BE2C (cell line): ENCODE data around the gene NFATC2.

Source experiments
- DNase-seq: peaks from one replicate; pipeline ENCODE4 v3.0.0-alpha.2; 2020
- H3K27me3 ChIP-seq: fragments of 250-450 bp; sonication (Bioruptor Pico); 2 replicates; pipeline ENCODE4 v1.5.1; 2020; ENCODE audit warnings: mild to moderate bottlenecking
- H3K36me3 ChIP-seq: fragments of 250-450 bp; sonication (Bioruptor Pico); 2 replicates; pipeline ENCODE4 v1.5.1; 2020; ENCODE audit warnings: mild to moderate bottlenecking
- H3K4me1 ChIP-seq: fragments of 250-450 bp; sonication (Bioruptor Pico); 2 replicates; pipeline ENCODE4 v1.5.1; 2020
- H3K4me3 ChIP-seq: 2 replicates; pipeline ENCODE4 v1.5.1; 2011; ENCODE audit warnings: low read depth, low read length
- H3K9me3 ChIP-seq: fragments of 250-450 bp; sonication (Bioruptor Pico); 2 replicates; pipeline ENCODE4 v1.5.1; 2020
- TF ChIP-seq, protein P1 (sequence below): IDR thresholded peaks from 2 replicates; pipeline ENCODE4 v1.5.1; 2012; ENCODE audit warnings: mild to moderate bottlenecking, low read depth, low read length

Gene NFATC2

DNA sequence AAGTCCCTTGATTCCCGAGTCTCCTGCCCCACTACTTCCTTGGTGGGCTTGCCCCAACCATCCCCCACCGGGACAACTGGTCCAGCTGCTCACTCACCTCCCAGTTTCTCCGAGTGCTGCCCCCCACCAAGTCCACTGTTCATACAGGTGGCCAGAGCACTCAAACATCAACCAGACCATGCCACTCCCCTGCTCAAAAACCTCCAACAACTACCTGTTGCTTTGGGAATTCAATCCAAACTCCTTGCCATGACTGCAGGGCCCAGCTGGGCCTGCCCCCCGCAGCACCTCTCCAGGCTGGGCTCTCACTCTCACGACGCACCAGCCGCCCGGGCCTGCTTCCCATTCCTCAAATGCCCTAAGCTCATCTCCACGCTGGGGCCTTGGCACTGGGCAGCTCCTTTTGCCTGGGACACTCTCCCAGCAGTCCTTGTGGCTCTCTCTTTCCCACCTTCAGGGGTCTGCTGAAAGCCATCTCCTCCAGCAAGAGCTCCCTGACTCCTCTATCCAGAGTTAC is 97.5 kb downstream of the NFATC2 start:
- H3K4me3 ChIP-seq = peak overlapping the region; percentile 14
- no peaks in the 10 kb centered on the region for H3K36me3 ChIP-seq
- TF ChIP-seq, protein P1, sequence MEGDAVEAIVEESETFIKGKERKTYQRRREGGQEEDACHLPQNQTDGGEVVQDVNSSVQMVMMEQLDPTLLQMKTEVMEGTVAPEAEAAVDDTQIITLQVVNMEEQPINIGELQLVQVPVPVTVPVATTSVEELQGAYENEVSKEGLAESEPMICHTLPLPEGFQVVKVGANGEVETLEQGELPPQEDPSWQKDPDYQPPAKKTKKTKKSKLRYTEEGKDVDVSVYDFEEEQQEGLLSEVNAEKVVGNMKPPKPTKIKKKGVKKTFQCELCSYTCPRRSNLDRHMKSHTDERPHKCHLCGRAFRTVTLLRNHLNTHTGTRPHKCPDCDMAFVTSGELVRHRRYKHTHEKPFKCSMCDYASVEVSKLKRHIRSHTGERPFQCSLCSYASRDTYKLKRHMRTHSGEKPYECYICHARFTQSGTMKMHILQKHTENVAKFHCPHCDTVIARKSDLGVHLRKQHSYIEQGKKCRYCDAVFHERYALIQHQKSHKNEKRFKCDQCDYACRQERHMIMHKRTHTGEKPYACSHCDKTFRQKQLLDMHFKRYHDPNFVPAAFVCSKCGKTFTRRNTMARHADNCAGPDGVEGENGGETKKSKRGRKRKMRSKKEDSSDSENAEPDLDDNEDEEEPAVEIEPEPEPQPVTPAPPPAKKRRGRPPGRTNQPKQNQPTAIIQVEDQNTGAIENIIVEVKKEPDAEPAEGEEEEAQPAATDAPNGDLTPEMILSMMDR = no peak
- no peak for DNase-seq
- H3K4me1 ChIP-seq = peaks cover 3% of the 10 kb centered on the region; the same call in 1 of the 2 replicates
- no peaks in the 10 kb centered on the region for H3K27me3 ChIP-seq
- no peaks in the 10 kb centered on the region for H3K9me3 ChIP-seq

DNA sequence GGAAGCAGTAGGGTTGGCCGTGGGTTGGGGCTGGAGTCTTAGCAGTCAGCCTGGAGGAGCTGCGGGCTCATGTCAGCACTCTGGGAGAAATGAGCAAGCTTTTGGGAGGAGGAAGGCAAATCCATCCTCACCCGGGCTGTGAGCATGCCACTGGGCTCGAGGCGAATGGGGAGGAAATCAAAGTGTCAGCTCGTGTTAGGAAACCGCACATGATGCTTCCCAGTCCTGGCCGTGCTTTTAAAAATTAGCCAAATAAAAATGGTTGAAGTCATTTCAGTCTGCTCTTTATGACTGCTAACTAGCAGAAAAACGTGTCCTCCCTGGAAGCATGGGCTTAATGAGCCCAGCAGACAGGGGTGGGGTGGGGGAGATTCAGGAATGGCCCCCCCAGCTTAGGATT is 98.1 kb downstream of the NFATC2 start:
- Histone ChIP-seq H3K4me3 (peak overlapping the region; percentile 14), H3K27me3 (no peaks in the 10 kb centered on the region), H3K9me3 (no peaks in the 10 kb centered on the region), H3K36me3 (no peaks in the 10 kb centered on the region), H3K4me1 (peaks cover 3% of the 10 kb centered on the region; the same call in 1 of the 2 replicates)
- TF ChIP-seq, protein P1 = no peak
- DNase-seq = peak; percentile 56

DNA sequence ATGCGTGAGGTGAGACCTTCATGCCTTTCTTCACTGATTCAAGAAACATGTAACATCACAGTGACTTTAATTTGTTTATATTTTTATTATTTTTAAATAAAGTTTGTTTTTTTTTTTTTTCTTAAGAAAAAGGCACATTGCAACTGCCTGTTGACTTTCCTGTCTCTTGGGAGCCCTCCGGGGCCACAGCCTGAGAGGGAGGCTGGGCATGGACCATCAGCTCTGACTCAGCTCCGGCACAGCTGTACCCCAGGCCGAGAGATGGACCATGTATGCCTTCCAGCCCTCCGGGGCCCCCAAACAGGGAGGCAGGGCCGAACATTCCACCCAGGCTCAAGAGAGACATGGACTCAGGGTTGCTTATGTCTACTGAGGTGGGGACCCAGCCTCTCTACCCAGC is 99.9 kb downstream of the NFATC2 start:
- peaks cover 3% of the 10 kb centered on the region; the same call in 1 of the 2 replicates for H3K4me1 ChIP-seq
- no peak overlapping the region for H3K4me3 ChIP-seq
- H3K9me3 ChIP-seq = no peaks in the 10 kb centered on the region
- TF ChIP-seq, protein P1 = no peak
- H3K36me3 ChIP-seq = no peaks in the 10 kb centered on the region
- H3K27me3 ChIP-seq = no peaks in the 10 kb centered on the region
- DNase-seq = no peak

DNA sequence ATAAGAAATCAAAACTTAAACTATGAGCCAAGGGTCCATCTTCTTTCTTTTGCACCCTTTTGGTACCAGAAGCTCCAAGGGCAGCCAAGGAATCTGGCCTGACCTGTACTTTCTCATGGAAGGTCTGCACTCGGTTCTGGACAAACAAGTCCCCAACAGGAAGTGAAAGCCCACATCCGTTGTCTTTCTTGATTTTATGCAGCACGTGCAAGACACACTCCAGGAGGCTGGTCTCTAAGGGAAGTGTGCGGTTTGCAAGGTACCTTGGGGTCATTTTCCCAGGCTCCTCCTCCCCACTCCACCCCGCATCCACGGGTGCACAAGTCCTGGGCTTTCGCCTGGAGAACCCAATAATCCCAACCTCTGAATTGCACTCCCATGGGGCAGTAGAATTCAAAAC is 101.9 kb downstream of the NFATC2 start:
- Histone ChIP-seq H3K36me3 (no peaks in the 10 kb centered on the region), H3K9me3 (no peaks in the 10 kb centered on the region), H3K27me3 (no peaks in the 10 kb centered on the region), H3K4me3 (no peak overlapping the region), H3K4me1 (peaks cover 3% of the 10 kb centered on the region; the same call in 1 of the 2 replicates)
- TF ChIP-seq, protein P1 = no peak
- DNase-seq = no peak

DNA sequence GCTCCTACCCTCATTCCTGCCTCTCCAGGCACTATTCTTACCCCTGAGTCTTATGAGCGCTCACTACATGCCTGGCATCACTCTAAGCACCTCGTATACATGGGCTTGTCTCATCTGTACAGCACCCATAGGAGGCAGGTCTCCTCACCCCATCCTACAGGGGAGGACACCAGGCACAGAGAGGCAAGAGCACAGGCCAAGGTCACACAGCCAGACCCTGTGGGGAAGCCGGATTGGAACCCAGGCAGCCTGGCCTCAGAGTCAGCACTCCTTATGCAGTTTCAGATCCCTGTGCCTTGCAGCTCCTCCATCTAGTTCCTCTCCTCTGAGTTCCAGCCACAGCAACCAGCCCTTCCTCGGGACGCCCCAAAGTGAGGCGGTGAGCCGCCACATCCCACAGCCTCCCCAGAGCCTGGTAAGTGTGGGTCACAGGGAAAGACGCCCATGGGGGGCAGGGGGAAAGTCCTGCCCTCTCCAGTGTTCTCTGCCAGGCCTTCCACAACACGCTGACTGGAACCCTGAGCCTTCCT is 103.3 kb downstream of the NFATC2 start:
- Histone ChIP-seq H3K9me3 (no peaks in the 10 kb centered on the region), H3K27me3 (no peaks in the 10 kb centered on the region), H3K36me3 (no peaks in the 10 kb centered on the region), H3K4me1 (no peaks in the 10 kb centered on the region; the same call in 1 of the 2 replicates), H3K4me3 (no peak overlapping the region)
- TF ChIP-seq, protein P1 = no peak
- no peak for DNase-seq

DNA sequence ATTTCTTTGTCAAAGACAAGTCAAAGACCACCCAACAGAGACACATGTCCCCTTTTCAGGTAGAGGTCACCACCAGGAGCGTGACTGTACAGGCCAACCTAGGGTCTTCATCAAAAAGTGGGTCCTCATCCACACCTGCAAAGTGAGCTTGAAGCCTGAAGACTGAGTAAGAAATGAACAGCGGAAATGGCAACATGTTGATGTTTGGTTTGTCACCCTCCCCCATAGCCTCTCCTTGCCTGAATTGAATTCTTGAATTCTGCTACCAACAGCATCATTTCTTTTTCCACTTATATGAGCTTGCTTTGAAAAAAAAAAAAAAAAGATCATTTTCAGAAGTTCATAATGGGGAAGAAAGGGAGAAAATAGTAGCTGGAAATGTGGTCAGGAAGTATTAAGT is 104.4 kb downstream of the NFATC2 start:
- H3K36me3 ChIP-seq = no peaks in the 10 kb centered on the region
- H3K27me3 ChIP-seq = no peaks in the 10 kb centered on the region
- TF ChIP-seq, protein P1 = no peak
- DNase-seq = no peak
- no peaks in the 10 kb centered on the region for H3K4me1 ChIP-seq
- H3K9me3 ChIP-seq = no peaks in the 10 kb centered on the region
- no peak overlapping the region for H3K4me3 ChIP-seq
